Effector memory CD4-positive, alpha-beta T cell (primary cell): ENCODE data around the gene PIEZO1.
"Not testable (repeated sequence)": the region's sequence is repeated elsewhere in the genome, so short reads cannot be mapped to it uniquely, and the experiment has no call there.

Experiments used
- DNase-seq, 3 donors: peaks; one replicate each; pipeline ENCODE4 v3.0.0-alpha.2; 2020
- H3K27ac ChIP-seq: 2 replicates; pipeline ENCODE4 v1.7.0; 2013; ENCODE audit warnings: mild to moderate bottlenecking, low read length, moderate library complexity; ENCODE audit not compliant: insufficient read depth, poor library complexity, severe bottlenecking
- H3K27me3 ChIP-seq: replicated peaks from 2 replicates; pipeline ENCODE4 v1.7.0; 2013; ENCODE audit warnings: mild to moderate bottlenecking, low read length; ENCODE audit not compliant: insufficient read depth, control insufficient read depth, poor library complexity, severe bottlenecking
- H3K36me3 ChIP-seq: 2 replicates; pipeline ENCODE4 v1.7.0; 2013; ENCODE audit warnings: mild to moderate bottlenecking, low read length, moderate library complexity; ENCODE audit not compliant: control insufficient read depth, insufficient read depth
- H3K4me1 ChIP-seq: 2 replicates; pipeline ENCODE4 v1.7.0; 2013; ENCODE audit warnings: low read length, mild to moderate bottlenecking; ENCODE audit not compliant: control insufficient read depth, insufficient read depth, poor library complexity, severe bottlenecking
- H3K4me3 ChIP-seq: 2 replicates; pipeline ENCODE4 v1.7.0; 2013; ENCODE audit warnings: low read length, low read depth, mild to moderate bottlenecking; ENCODE audit not compliant: insufficient read depth, poor library complexity, severe bottlenecking
- H3K9me3 ChIP-seq: 2 replicates; pipeline ENCODE4 v1.7.0; 2013; ENCODE audit warnings: mild to moderate bottlenecking, low read length, moderate library complexity; ENCODE audit not compliant: control insufficient read depth

Gene PIEZO1

GRCh38 chr16:88774544-88775393, 10.3 kb downstream of the PIEZO1 start:
- no peak for DNase-seq
- Histone ChIP-seq H3K27me3 (no peaks in the 10 kb centered on the region), H3K9me3 (no peaks in the 10 kb centered on the region), H3K4me1 (peaks cover 49% of the 10 kb centered on the region), H3K36me3 (peaks cover 10% of the 10 kb centered on the region), H3K4me3 (no peak overlapping the region), H3K27ac (no peak overlapping the region)

GRCh38 chr16:88773812-88774291, 11.2 kb downstream of the PIEZO1 start:
- Histone ChIP-seq H3K9me3 (no peaks in the 10 kb centered on the region), H3K27me3 (no peaks in the 10 kb centered on the region), H3K27ac (no peak overlapping the region), H3K4me1 (peaks cover 48% of the 10 kb centered on the region), H3K36me3 (peaks cover 10% of the 10 kb centered on the region), H3K4me3 (no peak overlapping the region)
- no peak for DNase-seq

GRCh38 chr16:88772871-88773811, 11.9 kb downstream of the PIEZO1 start:
- no peaks in the 10 kb centered on the region for H3K27me3 ChIP-seq
- H3K36me3 ChIP-seq: peaks cover 10% of the 10 kb centered on the region
- H3K4me1 ChIP-seq: peaks cover 53% of the 10 kb centered on the region
- DNase-seq: no peak
- no peak overlapping the region for H3K4me3 ChIP-seq
- no peaks in the 10 kb centered on the region for H3K9me3 ChIP-seq
- peak overlapping the region; percentile 37 for H3K27ac ChIP-seq

GRCh38 chr16:88771781-88772180, 13.2 kb downstream of the PIEZO1 start:
- peaks cover 61% of the 10 kb centered on the region for H3K4me1 ChIP-seq
- not testable (repeated sequence) for H3K4me3 ChIP-seq

GRCh38 chr16:88771294-88771772, 13.7 kb downstream of the PIEZO1 start:
- H3K4me3 ChIP-seq: no peak overlapping the region
- peaks cover 2% of the 10 kb centered on the region for H3K36me3 ChIP-seq
- no peak overlapping the region for H3K27ac ChIP-seq
- peaks cover 61% of the 10 kb centered on the region for H3K4me1 ChIP-seq
- no peaks in the 10 kb centered on the region for H3K27me3 ChIP-seq
- H3K9me3 ChIP-seq: no peaks in the 10 kb centered on the region
- DNase-seq: no peak

More at GRCh38 chr16:88771781-88772180, 13.2 kb downstream of the PIEZO1 start:
- H3K27me3 ChIP-seq, H3K36me3 ChIP-seq, H3K9me3 ChIP-seq, DNase-seq, H3K27ac ChIP-seq: not testable (repeated sequence)

GRCh38 chr16:88770461-88771293, 14.3 kb downstream of the PIEZO1 start:
- Histone ChIP-seq H3K4me1 (peaks cover 61% of the 10 kb centered on the region), H3K27me3 (no peaks in the 10 kb centered on the region), H3K36me3 (peaks cover 2% of the 10 kb centered on the region), H3K9me3 (no peaks in the 10 kb centered on the region), H3K27ac (peak overlapping the region; percentile 4), H3K4me3 (no peak overlapping the region)
- DNase-seq: no peak

- no peaks in the 10 kb centered on the region for H3K27me3 ChIP-seq
- H3K27ac ChIP-seq: peak overlapping the region; percentile 4
- no peak for DNase-seq
- H3K9me3 ChIP-seq: no peaks in the 10 kb centered on the region
- H3K4me3 ChIP-seq: no peak overlapping the region
- H3K4me1 ChIP-seq: peaks cover 61% of the 10 kb centered on the region
- H3K36me3 ChIP-seq: peaks cover 2% of the 10 kb centered on the region
Measured at GRCh38 chr16:88769617-88770460, 15.2 kb downstream of the PIEZO1 start.

- Histone ChIP-seq H3K27ac (peak overlapping the region; percentile 25), H3K36me3 (peaks cover 13% of the 10 kb centered on the region), H3K9me3 (no peaks in the 10 kb centered on the region), H3K27me3 (no peaks in the 10 kb centered on the region), H3K4me3 (no peak overlapping the region), H3K4me1 (peaks cover 50% of the 10 kb centered on the region)
- DNase-seq: no peak
Measured at GRCh38 chr16:88768071-88768783, 16.8 kb downstream of the PIEZO1 start.
